KOPT-K1 (cell line): ENCODE data around the gene ZC3H7B.

ENCODE experiments used
- H3K27ac ChIP-seq: fragments of 200-600 bp; sonication (generic); 2 replicates; pipeline ENCODE4 v1.5.1; 2016; ENCODE audit warnings: antibody characterized with exemption, mild to moderate bottlenecking, low read depth, low read length; ENCODE audit not compliant: poor library complexity, severe bottlenecking
- H3K36me3 ChIP-seq: fragments of 200-600 bp; sonication (generic); 2 replicates; pipeline ENCODE4 v1.5.1; 2017; ENCODE audit warnings: antibody characterized with exemption, mild to moderate bottlenecking, low read length, moderate library complexity; ENCODE audit not compliant: insufficient read depth
- H3K9me3 ChIP-seq: fragments of 200-600 bp; sonication (generic); 2 replicates; pipeline ENCODE4 v1.5.1; 2017; ENCODE audit warnings: antibody characterized with exemption, low read length, mild to moderate bottlenecking; ENCODE audit not compliant: insufficient read depth, poor library complexity, severe bottlenecking

ZC3H7B gene

DNA sequence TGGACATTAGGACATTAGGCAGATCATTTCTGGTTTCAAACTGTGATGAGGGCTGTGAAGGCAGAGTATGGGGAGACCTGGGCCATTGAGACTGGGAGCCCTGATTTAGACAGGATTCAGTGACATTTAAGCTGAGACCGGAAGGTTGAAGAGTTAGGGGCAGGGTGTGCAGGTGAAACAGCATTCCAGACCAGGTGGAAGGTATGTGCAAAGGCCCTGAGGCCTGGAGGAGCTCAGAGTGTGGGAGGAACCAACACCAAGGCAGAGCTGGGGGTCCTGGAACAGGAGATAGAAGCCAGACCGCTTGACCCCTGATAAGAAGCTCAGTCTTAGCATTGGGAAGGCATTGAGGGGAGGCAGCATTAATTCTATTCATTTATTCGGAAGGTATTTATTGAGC, 32.5 kb downstream of the ZC3H7B start:
- no peak overlapping the region for H3K27ac ChIP-seq
- H3K9me3 ChIP-seq = no peaks in the 10 kb centered on the region
- peaks cover 81% of the 10 kb centered on the region for H3K36me3 ChIP-seq

GRCh38 chr22:41334215-41334614, 32.9 kb downstream of the ZC3H7B start:
- Histone ChIP-seq H3K36me3 (peaks cover 81% of the 10 kb centered on the region), H3K9me3 (no peaks in the 10 kb centered on the region), H3K27ac (no peak overlapping the region)

GRCh38 chr22:41334951-41335635, 33.8 kb downstream of the ZC3H7B start:
- Histone ChIP-seq H3K27ac (no peak overlapping the region), H3K9me3 (no peaks in the 10 kb centered on the region), H3K36me3 (peaks cover 80% of the 10 kb centered on the region)

GRCh38 chr22:41338614-41339212, 37.4 kb downstream of the ZC3H7B start:
- H3K9me3 ChIP-seq = no peaks in the 10 kb centered on the region
- H3K27ac ChIP-seq = no peak overlapping the region
- H3K36me3 ChIP-seq = peaks cover 81% of the 10 kb centered on the region

GRCh38 chr22:41339823-41340222, 38.5 kb downstream of the ZC3H7B start:
- Histone ChIP-seq H3K27ac (no peak overlapping the region), H3K9me3 (no peaks in the 10 kb centered on the region), H3K36me3 (peaks cover 81% of the 10 kb centered on the region)

- H3K9me3 ChIP-seq = no peaks in the 10 kb centered on the region
- no peak overlapping the region for H3K27ac ChIP-seq
- H3K36me3 ChIP-seq = peaks cover 81% of the 10 kb centered on the region
These were observed 39.0 kb downstream of the ZC3H7B start for GRCh38 chr22:41340357-41340756.

- no peaks in the 10 kb centered on the region for H3K9me3 ChIP-seq
- peaks cover 81% of the 10 kb centered on the region for H3K36me3 ChIP-seq
- no peak overlapping the region for H3K27ac ChIP-seq
These were observed 39.7 kb downstream of the ZC3H7B start for GRCh38 chr22:41341012-41341411.

- Histone ChIP-seq H3K36me3 (peaks cover 87% of the 10 kb centered on the region), H3K27ac (no peak overlapping the region), H3K9me3 (no peaks in the 10 kb centered on the region)
These were observed 40.7 kb downstream of the ZC3H7B start for GRCh38 chr22:41341990-41342389.

DNA sequence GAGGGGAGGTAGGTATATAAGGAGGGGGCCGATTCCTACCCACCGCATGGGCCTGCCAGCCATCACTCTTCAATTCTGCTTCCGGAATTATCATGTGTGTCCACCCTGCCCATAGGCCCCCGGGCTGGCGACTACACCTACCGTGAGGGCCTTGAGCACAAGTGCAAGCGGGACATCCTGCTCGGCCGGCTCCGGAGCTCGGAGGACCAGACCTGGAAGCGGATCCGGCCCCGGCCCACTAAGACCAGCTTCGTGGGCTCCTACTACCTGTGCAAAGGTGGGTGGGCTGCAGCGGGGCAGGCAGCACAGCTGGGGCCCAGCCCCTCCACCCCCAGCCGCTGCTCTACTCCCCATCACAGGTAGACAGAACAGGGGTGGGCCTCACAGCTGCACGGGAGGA, 42.0 kb downstream of the ZC3H7B start:
- no peak overlapping the region for H3K27ac ChIP-seq
- peaks cover 94% of the 10 kb centered on the region for H3K36me3 ChIP-seq

GRCh38 chr22:41343717-41344116, 42.4 kb downstream of the ZC3H7B start:
- Histone ChIP-seq H3K36me3 (peaks cover 95% of the 10 kb centered on the region), H3K27ac (no peak overlapping the region), H3K9me3 (no peaks in the 10 kb centered on the region)

More for the DNA sequence above, 42.0 kb downstream of the ZC3H7B start:
- H3K9me3 ChIP-seq = no peaks in the 10 kb centered on the region

- H3K9me3 ChIP-seq = no peaks in the 10 kb centered on the region
- no peak overlapping the region for H3K27ac ChIP-seq
- H3K36me3 ChIP-seq = peaks cover 95% of the 10 kb centered on the region
These were observed 43.0 kb downstream of the ZC3H7B start for GRCh38 chr22:41344189-41344788.

GRCh38 chr22:41345807-41346335, 44.5 kb downstream of the ZC3H7B start:
- Histone ChIP-seq H3K27ac (no peak overlapping the region), H3K36me3 (peaks cover 96% of the 10 kb centered on the region), H3K9me3 (no peaks in the 10 kb centered on the region)

DNA sequence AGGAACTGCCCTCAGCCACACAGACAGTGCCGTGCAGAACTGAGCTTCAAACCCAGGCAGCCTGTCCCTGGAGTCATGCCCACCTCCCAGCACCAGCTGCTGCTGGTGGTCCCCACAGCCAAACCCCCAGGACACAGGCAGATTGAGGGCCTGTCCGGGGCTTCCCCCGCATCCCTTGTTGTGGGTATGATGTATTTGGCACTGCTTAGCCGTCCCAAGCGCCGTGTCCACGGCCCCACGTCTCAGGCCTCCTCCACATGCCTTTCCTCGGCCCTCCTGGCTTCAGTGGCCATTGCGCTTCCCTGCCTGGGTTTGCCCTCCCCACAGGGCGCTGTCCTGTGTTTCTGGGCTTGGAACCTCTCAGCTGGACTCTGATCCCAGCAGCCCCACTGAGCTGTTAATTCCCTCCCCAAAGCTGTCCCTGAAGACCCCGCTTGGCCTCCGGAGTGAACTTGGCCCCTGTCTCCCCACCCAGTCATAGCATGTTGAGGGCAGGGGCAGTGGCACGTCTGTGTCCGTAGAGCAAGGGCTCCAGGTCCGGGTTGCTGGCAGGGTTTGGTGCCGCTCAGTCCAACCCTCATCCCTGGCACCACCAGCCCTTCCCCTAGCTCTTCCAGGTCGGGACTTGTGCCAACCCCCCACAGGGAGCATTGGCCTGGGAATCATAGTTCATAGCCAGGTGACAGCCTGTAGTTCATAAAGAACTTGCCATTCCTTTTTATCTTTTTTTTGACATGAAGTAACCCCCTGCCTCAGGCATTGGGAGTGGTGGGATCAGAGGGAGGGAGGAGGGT, 45.9 kb downstream of the ZC3H7B start:
- Histone ChIP-seq H3K9me3 (no peaks in the 10 kb centered on the region), H3K36me3 (peaks cover 100% of the 10 kb centered on the region), H3K27ac (no peak overlapping the region)

DNA sequence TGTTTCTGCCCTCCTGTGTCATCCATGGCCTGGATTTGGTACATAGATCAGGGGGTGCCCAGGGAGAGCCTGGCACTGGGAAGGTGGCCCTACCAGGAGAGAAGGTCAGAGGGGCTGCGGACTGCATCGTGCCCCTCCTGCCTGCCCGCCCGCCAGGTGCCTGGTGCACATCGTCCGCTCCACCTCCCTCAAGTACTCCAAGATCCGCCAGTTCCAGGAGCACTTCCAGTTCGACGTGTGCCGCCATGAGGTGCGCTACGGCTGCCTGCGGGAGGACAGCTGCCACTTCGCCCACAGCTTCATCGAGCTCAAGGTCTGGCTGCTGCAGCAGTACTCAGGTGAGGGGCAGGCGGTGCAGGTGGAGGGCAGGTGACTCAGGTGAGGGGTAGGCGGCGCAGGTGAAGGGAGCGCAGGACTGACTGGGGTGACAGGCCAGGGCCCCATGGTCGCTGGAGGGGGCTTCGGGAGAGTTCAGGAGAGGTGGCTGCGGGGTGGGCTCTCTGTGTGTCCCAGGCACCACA, 47.7 kb downstream of the ZC3H7B start:
- no peaks in the 10 kb centered on the region for H3K9me3 ChIP-seq
- peaks cover 98% of the 10 kb centered on the region for H3K36me3 ChIP-seq
- H3K27ac ChIP-seq = no peak overlapping the region

GRCh38 chr22:41350087-41350486, 48.8 kb downstream of the ZC3H7B start:
- Histone ChIP-seq H3K27ac (no peak overlapping the region), H3K9me3 (no peaks in the 10 kb centered on the region), H3K36me3 (peaks cover 98% of the 10 kb centered on the region)
